GM12878 (cell line): ENCODE data around the gene SAMD4A. TPM values are rescaled to one million over a fixed set of nuclear protein-coding genes. Genes with fewer than 3 reads are reported as not detected.

ENCODE experiments used
- ATAC-seq: fragments of 200-7000 bp; cut with Tn5 transposase; 3 replicates; pipeline ENCODE4 v1.9.1; 2020; ENCODE audit warnings: mild to moderate bottlenecking, moderate library complexity
- BruUV-seq: library from RNA; stranded (reverse); fragments of 400-500 nt; replicated peaks from 2 replicates; lab custom pipeline; 2021; lab: Mats Ljungman, UMichigan
- CTCF ChIA-PET: fragments of 300-600 bp; sonication (Branson Sonifier 250); formaldehyde crosslinking; extraction: SDS; loops from one replicate; lab custom pipeline; 2021; ENCODE audit warnings: inconsistent platforms; lab: Yijun Ruan, JAX
- POLR2A ChIA-PET: fragments of 350-600 bp; formaldehyde crosslinking; extraction: SDS; loops from one replicate; lab custom pipeline; 2021; ENCODE audit warnings: inconsistent platforms; lab: Charles Lee
- RAD21 ChIA-PET: fragments of 300-600 bp; sonication (Branson Sonifier 250); formaldehyde crosslinking; loops from one replicate; lab custom pipeline; 2023; ENCODE audit warnings: antibody characterized with exemption; ENCODE audit not compliant: unreplicated experiment; lab: Charles Lee
- SMC1A ChIA-PET: fragments of 300-600 bp; sonication (Branson Sonifier 250); formaldehyde crosslinking; loops from one replicate; lab custom pipeline; 2023; ENCODE audit not compliant: unreplicated experiment, uncharacterized antibody; lab: Charles Lee
- DNase-seq: peaks from one replicate; pipeline ENCODE4 v3.0.0-alpha.2; 2011; ENCODE audit warnings: low read depth, low spot score
- FAIRE-seq: peaks from 3 replicates; lab custom pipeline; 2011; peaks lifted over from hg19 to GRCh38; lab: Jason Lieb, UNC
- H2AFZ ChIP-seq: 2 replicates; pipeline ENCODE4 v1.6.0; 2011; ENCODE audit warnings: low read depth, low read length, control low read depth; ENCODE audit not compliant: control insufficient read depth
- H3K27ac ChIP-seq: 2 replicates; pipeline ENCODE4 v1.5.1; 2011; ENCODE audit warnings: control low read depth; ENCODE audit not compliant: control insufficient read depth, insufficient read depth
- H3K27me3 ChIP-seq, 2 experiments: replicated peaks in 1 of 2; 2 replicates each; pipeline versions ENCODE4 v1.6.0 to v1.6.1; 2011; ENCODE audit warnings: low read length in 1 of 2; ENCODE audit not compliant: control insufficient read depth in 2 of 2, insufficient read depth in 2 of 2
- H3K36me3 ChIP-seq, 2 experiments: 2 replicates each; pipeline ENCODE4 v1.5.1; 2011; ENCODE audit warnings: low read length in 1 of 2; ENCODE audit not compliant: control insufficient read depth in 2 of 2, insufficient read depth in 2 of 2
- H3K4me1 ChIP-seq: 2 replicates; pipeline ENCODE4 v1.6.1; 2011; ENCODE audit warnings: mild to moderate bottlenecking, low read length, moderate library complexity, mixed read lengths; ENCODE audit not compliant: control insufficient read depth, insufficient read depth
- H3K4me2 ChIP-seq: 2 replicates; pipeline ENCODE4 v1.6.0; 2011; ENCODE audit warnings: control low read depth; ENCODE audit not compliant: control insufficient read depth, insufficient read depth
- H3K4me3 ChIP-seq: fragments of 200-600 bp; sonication (generic); 2 replicates; pipeline ENCODE4 v1.5.1; 2016
- H3K79me2 ChIP-seq: 2 replicates; pipeline ENCODE4 v1.6.0; 2011; ENCODE audit warnings: low read length; ENCODE audit not compliant: control insufficient read depth, insufficient read depth
- H3K9ac ChIP-seq: 2 replicates; pipeline ENCODE4 v1.8.0; 2011; ENCODE audit warnings: low read length, control low read depth, mixed read lengths; ENCODE audit not compliant: control insufficient read depth, insufficient read depth
- H3K9me3 ChIP-seq: replicated peaks from 3 replicates; pipeline ENCODE4 v1.5.1; 2011; ENCODE audit warnings: mild to moderate bottlenecking, low read length; ENCODE audit not compliant: control insufficient read depth, insufficient read depth
- H4K20me1 ChIP-seq: 2 replicates; pipeline ENCODE4 v1.6.0; 2011; ENCODE audit not compliant: control insufficient read depth, insufficient read depth
- CHD2 ChIP-seq: IDR thresholded peaks from 2 replicates; pipeline ENCODE4 v1.6.1; 2011; ENCODE audit warnings: low read depth, low read length, improper control_type of control experiment, borderline replicate concordance
- CREB1 ChIP-seq: IDR thresholded peaks from 2 replicates; pipeline ENCODE4 v1.6.1; 2012; ENCODE audit warnings: low read depth, mild to moderate bottlenecking, inconsistent platforms
- CREM ChIP-seq: IDR thresholded peaks from 2 replicates; pipeline ENCODE4 v1.6.1; 2014; ENCODE audit warnings: antibody characterized with exemption, low read depth
- CTCF ChIP-seq, 3 experiments: IDR thresholded peaks in 2 of 3; conservative IDR thresholded peaks in 1 of 3; 2 replicates each; pipeline ENCODE4 v1.5.1; 2011; ENCODE audit warnings: low read depth in 3 of 3, low read length in 3 of 3, mild to moderate bottlenecking in 3 of 3, control low read depth in 2 of 3, moderate library complexity in 2 of 3, inconsistent platforms in 1 of 3, mixed read lengths in 1 of 3; ENCODE audit not compliant: control insufficient read depth in 2 of 3, insufficient read depth in 1 of 3; ENCODE audit errors: extremely low read depth in 1 of 3
- CUX1 ChIP-seq: IDR thresholded peaks from 2 replicates; pipeline ENCODE4 v1.6.1; 2012; ENCODE audit warnings: improper control_type of control experiment, low read depth, low read length; ENCODE audit not compliant: insufficient replicate concordance
- EP300 ChIP-seq, 2 experiments: fragments of 150-350 bp in 1 of 2; IDR thresholded peaks; 2 replicates each; pipeline ENCODE4 v1.6.1; 2011 to 2012; ENCODE audit warnings: low read depth in 2 of 2, low read length in 2 of 2, borderline replicate concordance in 1 of 2, improper control_type of control experiment in 1 of 2, inconsistent platforms in 1 of 2; ENCODE audit not compliant: control insufficient read depth in 1 of 2
- HDAC2 ChIP-seq: fragments of 200-600 bp; sonication (generic); IDR thresholded peaks from 2 replicates; pipeline ENCODE4 v1.6.1; 2017
- MTA2 ChIP-seq: fragments of 450-650 bp; IDR thresholded peaks from 2 replicates; pipeline ENCODE4 v1.6.1; 2016; ENCODE audit warnings: low read depth, mild to moderate bottlenecking, moderate library complexity
- MYB ChIP-seq: fragments of 150-350 bp; IDR thresholded peaks from 2 replicates; pipeline ENCODE4 v1.6.1; 2014; ENCODE audit warnings: mild to moderate bottlenecking, low read depth, low read length, borderline replicate concordance
- PML ChIP-seq: IDR thresholded peaks from 2 replicates; pipeline ENCODE4 v1.6.1; 2012; ENCODE audit warnings: low read length, inconsistent platforms
- SMAD1 ChIP-seq: fragments of 450-650 bp; IDR thresholded peaks from 2 replicates; pipeline ENCODE4 v1.6.1; 2018; ENCODE audit warnings: mild to moderate bottlenecking, low read depth; ENCODE audit not compliant: partially characterized antibody
- SMARCA5 ChIP-seq: fragments of 450-650 bp; IDR thresholded peaks from 2 replicates; pipeline ENCODE4 v1.6.1; 2017; ENCODE audit warnings: mild to moderate bottlenecking
- ZNF274 ChIP-seq: IDR thresholded peaks from one replicate; pipeline ENCODE4 v1.8.0; 2011; ENCODE audit not compliant: insufficient read length, insufficient read depth
- ZSCAN29 ChIP-seq: fragments of 450-650 bp; IDR thresholded peaks from 2 replicates; pipeline ENCODE4 v1.6.1; 2017; ENCODE audit warnings: mild to moderate bottlenecking, moderate library complexity
- WGBS: methylation state at CpG from one replicate; pipeline ENCODE4 v1.1.6; 2016; ENCODE audit warnings: low lambda C conversion rate; ENCODE audit not compliant: insufficient replicate concordance, insufficient coverage; ENCODE audit errors: missing lambda C conversion rate; 5-methylcytosine and 5-hydroxymethylcytosine counted together
- in situ Hi-C: fragments of 300-500 bp; cut with MboI; formaldehyde crosslinking; loops from 9 replicates; pipeline ENCODE4 v1.14.3; 2018; ENCODE audit warnings: mixed read lengths
- intact Hi-C: fragments of 100-400 bp; cut with micrococcal nuclease; formaldehyde crosslinking; loops from one replicate; pipeline ENCODE4 v1.14.2; 2022; ENCODE audit not compliant: unreplicated experiment
- polyA plus RNA-seq, 11 experiments: library from polyadenylated mRNA; depleted of rRNA in 4 of 11; unstranded in 6 of 11; stranded (reverse) in 5 of 11; fragments of >200 nt; fragmentation: Nextera tagmentation in 4 of 11; fragmentation: Illumina TruSeq in 1 of 11; extraction: Ambion mirVana in 4 of 11; extraction: Trizol in 1 of 11; gene quantifications; 1 replicate in 1 of 11; 2 replicates in 10 of 11; pipeline versions ENCODE4 v1.2.1 to v1.2.3, GENCODE V29; 2011 to 2016; ENCODE audit warnings: inconsistent platforms in 2 of 11, missing spikeins in 2 of 11, low read depth in 1 of 11
- total RNA-seq, 4 experiments: library from RNA; depleted of rRNA in 3 of 4; stranded (reverse); fragments of >200 nt in 3 of 4; fragmentation: Illumina TruSeq in 1 of 4; extraction: Trizol in 1 of 4; gene quantifications; 2 replicates each; pipeline versions ENCODE4 v1.2.1 to v1.2.3, GENCODE V29; 2013 to 2021

SAMD4A gene
- total and polyA plus RNA-seq, 10 of the 15 experiments (the other 5 are each of a cell fraction or from before 2014, with no cell fraction given), result 0.05 to 0.56 (median 0.31) TPM

- no peaks in the 10 kb centered on the region for H3K9me3 ChIP-seq
- POLR2A ChIA-PET, result no interaction called here
- TF ChIP-seq CREB1 (no peak), CREM (no peak), CTCF (IDR thresholded peaks at IDR 0.05 in 2 of 3, conservative IDR thresholded peaks at IDR 0.05 in 1 of 3; ENCODE audit: control insufficient read depth in 2 of 3, extremely low read depth in 1 of 3, insufficient read depth in 1 of 3, low read depth in 3 of 3, low read length in 3 of 3) (no peak), EP300 (IDR thresholded peaks at IDR 0.05; ENCODE audit: borderline replicate concordance in 1 of 2, control insufficient read depth in 1 of 2, low read depth in 2 of 2, low read length in 2 of 2) (no peak), PML (no peak), HDAC2 (no peak), MTA2 (no peak), CHD2 (no peak), CUX1 (no peak), SMAD1 (no peak), MYB (no peak), ZSCAN29 (no peak), SMARCA5 (no peak), ZNF274 (no peak)
- intact Hi-C loops, result no loop called here
- H3K4me1 ChIP-seq, result no peaks in the 10 kb centered on the region
- in situ Hi-C loops, result no loop called here
- RAD21 ChIA-PET, result no interaction called here
- no peak overlapping the region for H3K9ac ChIP-seq
- H3K4me2 ChIP-seq, result no peak overlapping the region
- no peak overlapping the region for H2AFZ ChIP-seq
- H3K36me3 ChIP-seq, result no peaks in the 10 kb centered on the region
- SMC1A ChIA-PET, result interaction anchor here (0.7 to 1.3 kb wide), 2 partner anchors 10 to 81 kb away, joined by 3 to 5 read pairs; no protein-coding TSS in a partner anchor
- DNase-seq, result no peak
- H3K27me3 ChIP-seq, result no peaks in the 10 kb centered on the region
- WGBS, result 88% methylated on average over 12 of the region's 12 CpGs
- ATAC-seq, result no peak
- CTCF ChIA-PET, result interaction anchor here (1.0 kb wide), 2 partner anchors 10 to 32 kb away, joined by 3 read pairs; no protein-coding TSS in a partner anchor
- BruUV-seq, result no TSS peak
- FAIRE-seq, result no peak
- H3K27ac ChIP-seq, result no peak overlapping the region
- H3K79me2 ChIP-seq, result no peaks in the 10 kb centered on the region
- no peak overlapping the region for H3K4me3 ChIP-seq
- H4K20me1 ChIP-seq, result no peaks in the 10 kb centered on the region
Observed at GRCh38 chr14:54610051-54610977, 43.4 kb downstream of the SAMD4A start.
